Hepatocyte (in vitro differentiated cells): ENCODE results near the gene HEXIM2. TPM values are rescaled to one million over a fixed set of nuclear protein-coding genes. Genes with fewer than 3 reads are reported as not detected.
"Not testable (repeated sequence)": the region's sequence is repeated elsewhere in the genome, so short reads cannot be mapped to it uniquely, and the experiment has no call there.

Experiments used
- DNase-seq: peaks from one replicate; pipeline ENCODE4 v3.0.0-alpha.2; 2016; ENCODE audit warnings: low spot score
- H2AFZ ChIP-seq: fragments of 200-600 bp; sonication (generic); 2 replicates; pipeline ENCODE4 v1.6.0; 2016; ENCODE audit warnings: antibody characterized with exemption, mild to moderate bottlenecking
- H3K27ac ChIP-seq: fragments of 200-600 bp; sonication (generic); 2 replicates; pipeline ENCODE4 v1.5.1; 2016; ENCODE audit warnings: mild to moderate bottlenecking
- H3K27me3 ChIP-seq: fragments of 200-600 bp; sonication (generic); 2 replicates; pipeline ENCODE4 v1.6.1; 2016
- H3K36me3 ChIP-seq: fragments of 200-600 bp; sonication (generic); replicated peaks from 2 replicates; pipeline ENCODE4 v1.5.1; 2016; ENCODE audit warnings: low read depth; ENCODE audit not compliant: insufficient read depth
- H3K4me1 ChIP-seq: fragments of 200-600 bp; sonication (generic); 2 replicates; pipeline ENCODE4 v1.5.1; 2016; ENCODE audit warnings: mild to moderate bottlenecking, moderate library complexity; ENCODE audit not compliant: insufficient read depth
- H3K4me2 ChIP-seq: fragments of 200-600 bp; sonication (generic); 2 replicates; pipeline ENCODE4 v1.6.0; 2016
- H3K4me3 ChIP-seq: fragments of 200-600 bp; sonication (generic); 2 replicates; pipeline ENCODE4 v1.5.1; 2016; ENCODE audit warnings: mild to moderate bottlenecking
- H3K79me2 ChIP-seq: fragments of 200-600 bp; sonication (generic); 2 replicates; pipeline ENCODE4 v1.6.0; 2017; ENCODE audit warnings: mild to moderate bottlenecking
- H3K9me2 ChIP-seq: fragments of 200-600 bp; sonication (generic); replicated peaks from 2 replicates; pipeline ENCODE4 v1.6.0; 2017; ENCODE audit warnings: mild to moderate bottlenecking; ENCODE audit not compliant: insufficient read depth
- H3K9me3 ChIP-seq: fragments of 200-600 bp; sonication (generic); 2 replicates; pipeline ENCODE4 v1.5.1; 2016; ENCODE audit warnings: low read depth, mild to moderate bottlenecking
- H4K20me1 ChIP-seq: fragments of 200-600 bp; sonication (generic); 2 replicates; pipeline ENCODE4 v1.6.0; 2016; ENCODE audit warnings: mild to moderate bottlenecking; ENCODE audit not compliant: insufficient read depth, poor library complexity, severe bottlenecking
- EZH2 ChIP-seq: fragments of 200-600 bp; sonication (generic); IDR thresholded peaks from 2 replicates; pipeline ENCODE4 v1.6.1; 2016; ENCODE audit warnings: antibody characterized with exemption, mild to moderate bottlenecking, borderline replicate concordance
- EZH2phosphoT487 ChIP-seq: fragments of 200-600 bp; sonication (generic); IDR thresholded peaks from one replicate; pipeline ENCODE4 v1.6.1; 2018; ENCODE audit warnings: antibody characterized with exemption, mild to moderate bottlenecking, low read depth, moderate library complexity; ENCODE audit not compliant: unreplicated experiment, severe bottlenecking
- WGBS: methylation state at CpG from one replicate; pipeline ENCODE4 v1.1.6; 2016; ENCODE audit warnings: low lambda C conversion rate; ENCODE audit errors: missing lambda C conversion rate; 5-methylcytosine and 5-hydroxymethylcytosine counted together
- polyA plus RNA-seq: library from polyadenylated mRNA; unstranded; fragments of >200 nt; fragmentation: Nextera tagmentation; extraction: Ambion mirVana; gene quantifications from 2 replicates; pipeline ENCODE4 v1.2.1, GENCODE V29; 2016
- total RNA-seq: library from RNA; depleted of rRNA; stranded (reverse); fragments of >200 nt; gene quantifications from 2 replicates; pipeline ENCODE4 v1.2.3, GENCODE V29; 2014
- TF ChIP-seq, protein P1 (sequence below): fragments of 200-600 bp; sonication (generic); IDR thresholded peaks from 2 replicates; pipeline ENCODE4 v1.5.1; 2016; ENCODE audit warnings: antibody characterized with exemption, mild to moderate bottlenecking; ENCODE audit not compliant: poor library complexity

HEXIM2 gene
- total and polyA plus RNA-seq, 2 experiments from 2014 or later: 7.6 to 12.2 TPM

DNA sequence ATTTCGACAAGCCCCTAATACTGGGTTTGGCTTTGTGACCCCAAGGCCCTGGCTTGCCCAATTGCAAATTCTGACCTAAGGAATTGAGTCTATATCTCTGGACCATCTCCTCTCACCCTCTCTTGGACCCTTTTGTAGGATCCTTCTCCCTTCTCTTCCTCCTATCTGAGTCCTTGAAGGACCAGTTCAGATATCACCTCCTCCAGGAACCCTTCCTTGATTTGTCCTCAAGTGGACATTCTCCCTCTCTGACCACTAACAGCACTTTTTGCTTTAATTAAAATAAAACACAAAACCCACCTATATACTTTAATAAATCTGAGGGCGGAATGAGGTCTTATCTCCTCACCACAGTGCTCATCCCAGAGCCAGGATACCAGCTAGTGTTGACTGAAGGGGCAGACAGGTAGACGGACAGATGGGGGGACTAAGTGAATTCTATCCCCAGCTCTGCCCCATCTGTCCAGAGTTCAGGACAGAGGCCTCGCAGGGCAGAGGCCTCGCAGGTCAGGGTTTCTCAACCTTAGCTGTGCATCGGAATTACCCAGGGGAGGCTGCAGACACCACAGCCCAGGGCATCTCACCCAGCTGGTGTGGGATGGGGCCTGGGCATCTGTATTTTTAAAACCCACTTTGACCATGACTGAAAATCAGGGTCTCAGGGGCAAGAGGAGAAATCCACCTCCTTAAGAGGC is 38.5 kb upstream of the HEXIM2 start:
- no peaks in the 10 kb centered on the region for H3K9me3 ChIP-seq
- H4K20me1 ChIP-seq: no peaks in the 10 kb centered on the region
- no peak overlapping the region for H3K4me3 ChIP-seq
- WGBS: 84% methylated on average over 6 of the region's 6 CpGs
- H3K4me1 ChIP-seq: peaks cover 42% of the 10 kb centered on the region
- peaks cover 50% of the 10 kb centered on the region for H3K79me2 ChIP-seq
- DNase-seq: no peak
- H3K9me2 ChIP-seq: no peaks in the 10 kb centered on the region
- no peaks in the 10 kb centered on the region for H3K36me3 ChIP-seq
- peak overlapping the region; percentile 3 for H3K4me2 ChIP-seq
- TF ChIP-seq EZH2phosphoT487 (no peak), EZH2 (no peak)
- TF ChIP-seq, protein P1, sequence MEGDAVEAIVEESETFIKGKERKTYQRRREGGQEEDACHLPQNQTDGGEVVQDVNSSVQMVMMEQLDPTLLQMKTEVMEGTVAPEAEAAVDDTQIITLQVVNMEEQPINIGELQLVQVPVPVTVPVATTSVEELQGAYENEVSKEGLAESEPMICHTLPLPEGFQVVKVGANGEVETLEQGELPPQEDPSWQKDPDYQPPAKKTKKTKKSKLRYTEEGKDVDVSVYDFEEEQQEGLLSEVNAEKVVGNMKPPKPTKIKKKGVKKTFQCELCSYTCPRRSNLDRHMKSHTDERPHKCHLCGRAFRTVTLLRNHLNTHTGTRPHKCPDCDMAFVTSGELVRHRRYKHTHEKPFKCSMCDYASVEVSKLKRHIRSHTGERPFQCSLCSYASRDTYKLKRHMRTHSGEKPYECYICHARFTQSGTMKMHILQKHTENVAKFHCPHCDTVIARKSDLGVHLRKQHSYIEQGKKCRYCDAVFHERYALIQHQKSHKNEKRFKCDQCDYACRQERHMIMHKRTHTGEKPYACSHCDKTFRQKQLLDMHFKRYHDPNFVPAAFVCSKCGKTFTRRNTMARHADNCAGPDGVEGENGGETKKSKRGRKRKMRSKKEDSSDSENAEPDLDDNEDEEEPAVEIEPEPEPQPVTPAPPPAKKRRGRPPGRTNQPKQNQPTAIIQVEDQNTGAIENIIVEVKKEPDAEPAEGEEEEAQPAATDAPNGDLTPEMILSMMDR: no peak
- no peaks in the 10 kb centered on the region for H3K27me3 ChIP-seq
- H2AFZ ChIP-seq: no peak overlapping the region
- peak overlapping the region; percentile 95 for H3K27ac ChIP-seq

DNA sequence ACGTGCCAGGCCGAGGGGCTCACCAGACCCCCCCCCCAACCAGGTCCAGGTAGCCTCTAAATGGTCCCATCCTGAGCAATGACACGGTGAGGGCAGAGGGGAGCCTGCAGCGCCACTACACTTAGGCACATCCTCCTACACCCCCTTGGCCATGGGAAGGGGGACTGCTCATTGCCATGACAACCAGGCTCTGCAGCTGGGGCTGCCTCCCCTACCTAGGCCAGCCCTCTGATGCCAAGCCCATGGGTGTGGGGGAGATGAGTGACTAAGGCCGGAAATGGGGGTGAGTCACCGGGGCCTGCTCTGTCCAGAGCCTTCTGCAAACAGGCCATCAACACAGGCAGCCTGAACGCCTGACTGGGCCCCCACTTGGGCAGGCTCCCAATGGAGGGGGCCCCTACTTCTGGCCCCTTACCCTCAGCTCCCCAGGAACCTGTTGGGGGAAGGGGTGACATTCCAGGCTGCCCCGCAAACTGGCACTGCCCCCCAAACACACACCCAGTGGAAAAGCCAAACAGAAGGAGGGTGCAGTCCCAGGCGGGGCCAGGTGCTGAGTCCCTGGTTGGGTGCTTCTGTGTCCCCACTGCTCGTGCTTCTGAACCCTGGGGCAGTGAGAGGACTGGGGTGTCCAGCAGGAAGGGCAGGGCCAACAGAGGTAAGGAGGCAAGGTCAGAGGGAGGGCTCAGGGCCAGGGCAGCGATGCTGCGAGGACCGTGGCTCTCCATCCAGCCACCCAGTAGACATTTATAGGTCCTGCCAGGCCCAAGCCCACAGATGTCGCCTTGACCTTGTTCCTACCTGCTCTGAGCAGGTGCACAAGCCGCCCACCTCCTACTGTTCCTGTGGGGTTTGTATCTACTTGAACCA is 37.5 kb upstream of the HEXIM2 start:
- peaks cover 59% of the 10 kb centered on the region for H3K79me2 ChIP-seq
- TF ChIP-seq EZH2 (no peak), EZH2phosphoT487 (no peak)
- TF ChIP-seq, protein P1: no peak
- H4K20me1 ChIP-seq: no peaks in the 10 kb centered on the region
- peak overlapping the region; percentile 25 for H3K4me2 ChIP-seq
- peaks cover 51% of the 10 kb centered on the region for H3K4me1 ChIP-seq
- peak; percentile 90 for DNase-seq
- H3K9me3 ChIP-seq: no peaks in the 10 kb centered on the region
- H3K36me3 ChIP-seq: no peaks in the 10 kb centered on the region
- peak overlapping the region; percentile 95 for H3K27ac ChIP-seq
- H3K9me2 ChIP-seq: no peaks in the 10 kb centered on the region
- H3K4me3 ChIP-seq: no peak overlapping the region
- no peak overlapping the region for H2AFZ ChIP-seq
- H3K27me3 ChIP-seq: no peaks in the 10 kb centered on the region
- WGBS: 75% methylated on average over 14 of the region's 15 CpGs

DNA sequence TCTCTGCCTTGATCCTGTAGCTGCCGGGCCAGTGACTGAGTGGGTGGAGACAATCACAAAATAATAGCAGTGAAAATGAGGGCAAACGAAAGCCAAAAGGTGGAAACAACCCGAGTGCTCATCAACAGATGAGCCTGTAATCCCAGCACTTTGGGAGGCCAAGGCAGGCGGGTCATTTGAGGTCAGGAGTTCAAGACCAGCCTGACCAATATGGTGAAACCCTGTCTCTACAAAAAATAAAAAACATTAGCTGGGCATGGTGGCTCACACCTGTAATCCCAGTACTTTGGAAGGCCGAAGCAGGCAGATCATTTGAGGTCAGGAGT is 36.9 kb upstream of the HEXIM2 start:
- H3K4me1 ChIP-seq: peaks cover 56% of the 10 kb centered on the region
- not testable (repeated sequence) for H3K36me3 ChIP-seq, H2AFZ ChIP-seq, H4K20me1 ChIP-seq, H3K27me3 ChIP-seq, H3K9me2 ChIP-seq, DNase-seq, H3K9me3 ChIP-seq, H3K4me3 ChIP-seq
- peak overlapping the region; percentile 25 for H3K4me2 ChIP-seq
- peak overlapping the region; percentile 95 for H3K27ac ChIP-seq
- WGBS: 74% methylated on average over 5 of the region's 5 CpGs
- H3K79me2 ChIP-seq: peaks cover 61% of the 10 kb centered on the region

DNA sequence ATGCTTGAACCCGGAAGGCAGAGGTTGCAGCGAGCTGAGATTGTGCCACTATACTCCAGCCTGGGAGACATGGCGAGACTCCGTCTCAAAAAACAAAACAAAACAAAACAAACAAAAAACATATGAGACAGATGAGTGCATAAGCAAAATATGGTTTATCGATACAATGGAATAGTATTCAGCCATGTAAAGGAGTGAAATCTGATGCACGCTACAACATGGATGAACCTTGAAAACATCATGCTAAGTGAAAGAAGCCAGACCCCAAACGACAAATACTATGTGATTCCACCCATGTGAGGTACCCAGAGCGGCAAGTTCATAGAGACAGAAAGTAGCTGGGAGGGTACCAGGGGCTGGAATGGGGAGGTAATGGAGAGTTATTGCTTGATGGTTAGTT is 36.2 kb upstream of the HEXIM2 start:
- Histone ChIP-seq H3K27me3 (no peaks in the 10 kb centered on the region), H4K20me1 (no peaks in the 10 kb centered on the region), H3K9me2 (no peaks in the 10 kb centered on the region), H3K79me2 (peaks cover 66% of the 10 kb centered on the region), H3K4me1 (peaks cover 64% of the 10 kb centered on the region), H3K9me3 (no peaks in the 10 kb centered on the region), H3K27ac (peak overlapping the region; percentile 95), H3K4me2 (no peak overlapping the region), H2AFZ (no peak overlapping the region), H3K36me3 (no peaks in the 10 kb centered on the region), H3K4me3 (no peak overlapping the region)
- TF ChIP-seq EZH2 (no peak), EZH2phosphoT487 (no peak)
- TF ChIP-seq, protein P1: no peak
- WGBS: 99% methylated on average over 8 of the region's 8 CpGs
- DNase-seq: no peak
